Measurements from ENCODE around the gene LYRM2. TPM values are rescaled to one million over a fixed set of nuclear protein-coding genes. Genes with fewer than 3 reads are reported as not detected.

The LYRM2 gene
- total RNA-seq, 1 experiment from 2014 or later, result 26.3 TPM

DNA sequence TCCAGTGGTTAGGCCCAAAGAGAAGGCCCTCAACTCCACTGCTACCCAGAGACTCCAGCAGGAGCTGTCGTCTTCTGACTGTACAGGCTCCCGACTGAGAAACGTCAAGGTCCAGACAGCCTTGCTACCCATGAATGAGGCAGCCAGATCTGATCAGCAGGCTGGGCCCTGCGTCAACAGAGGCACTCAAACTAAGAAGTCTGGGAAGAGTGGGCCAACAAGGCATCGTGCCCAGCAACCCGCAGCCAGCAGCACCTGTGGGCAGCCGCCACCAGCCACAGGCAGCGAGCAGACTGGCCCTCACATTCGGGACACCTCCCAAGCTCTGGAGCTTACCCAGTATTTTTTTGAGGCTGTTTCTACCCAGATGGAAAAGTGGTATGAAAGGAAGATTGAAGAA, 8.1 kb downstream of the LYRM2 start:
- CTCF ChIA-PET, result no interaction called here
- H3K27me3 ChIP-seq (ENCODE audit: insufficient read depth, low read length), result no peaks in the 10 kb centered on the region
- no peak for DNase-seq (ENCODE audit: low read depth, low spot score)
- intact Hi-C loops (cut with micrococcal nuclease), result no loop called here
- no peak overlapping the region for H2AFZ ChIP-seq (ENCODE audit: low read depth, low read length, poor library complexity, severe bottlenecking)
- ATAC-seq, result no peak
- RAD21 ChIA-PET (ENCODE audit: low non-redundant PET in 1 of 2, low total read pairs in 2 of 2, uncharacterized antibody in 2 of 2, unreplicated experiment in 2 of 2), result no interaction called here
- H4K20me1 ChIP-seq (ENCODE audit: insufficient read depth), result no peaks in the 10 kb centered on the region
- H3K36me3 ChIP-seq (ENCODE audit: control insufficient read depth in 1 of 2, insufficient read depth in 2 of 2, low read length in 2 of 2), result no peaks in the 10 kb centered on the region
- POLR2A ChIA-PET, result interaction anchor here (1.4 kb wide), 1 partner anchor 8 kb away, joined by 3 read pairs; the partner anchor contains the start of gene LYRM2
- no TSS peak for BruUV-seq (replicated peaks)
- TF ChIP-seq CTCF (IDR thresholded peaks at IDR 0.05 in 2 of 3, conservative IDR thresholded peaks at IDR 0.05 in 1 of 3; ENCODE audit: borderline replicate concordance in 1 of 3, insufficient read depth in 1 of 3, low read depth in 2 of 3, low read length in 2 of 3), result no peak
- no peak for TF ChIP-seq EZH2phosphoT487 (IDR thresholded peaks at IDR 0.05; ENCODE audit: borderline replicate concordance)
- no peak for TF ChIP-seq EZH2 (IDR thresholded peaks at IDR 0.05)
- TF ChIP-seq ZNF274 (IDR thresholded peaks at IDR 0.05; ENCODE audit: low read depth, low read length), result no peak
- no peak for TF ChIP-seq ZBTB33 (IDR thresholded peaks at IDR 0.05; ENCODE audit: extremely low read depth, insufficient replicate concordance, low read length)
- TF ChIP-seq FOSL1 (IDR thresholded peaks at IDR 0.05; ENCODE audit: low read depth), result no peak
- TF ChIP-seq ATF3 (IDR thresholded peaks at IDR 0.05), result no peak
- no peak for TF ChIP-seq YY1 (IDR thresholded peaks at IDR 0.05; ENCODE audit: extremely low read depth, insufficient replicate concordance, low read depth, low read length)
- TF ChIP-seq EGR1 (IDR thresholded peaks at IDR 0.05; ENCODE audit: low read depth), result no peak
- TF ChIP-seq TCF7L2 (IDR thresholded peaks at IDR 0.05; ENCODE audit: borderline replicate concordance, extremely low read depth, insufficient read depth, insufficient read length), result no peak
- no peak for TF ChIP-seq ELF1 (IDR thresholded peaks at IDR 0.05; ENCODE audit: borderline replicate concordance, low read depth)
- TF ChIP-seq SRF (IDR thresholded peaks at IDR 0.05; ENCODE audit: low read depth), result no peak
- TF ChIP-seq REST (IDR thresholded peaks at IDR 0.05; ENCODE audit: low read depth), result no peak
- TF ChIP-seq MAX (IDR thresholded peaks at IDR 0.05), result no peak
- TF ChIP-seq POLR2A (IDR thresholded peaks at IDR 0.05; ENCODE audit: borderline replicate concordance, extremely low read depth, insufficient read depth, insufficient read length), result no peak
- no peaks in the 10 kb centered on the region for H3K9me2 ChIP-seq (ENCODE audit: insufficient read depth)
- no peak overlapping the region for H3K27ac ChIP-seq (ENCODE audit: low read depth, low read length)
- H3K4me1 ChIP-seq (ENCODE audit: control insufficient read depth in 1 of 2, insufficient read depth in 2 of 2, low read length in 2 of 2), result no peaks in the 10 kb centered on the region
- no peaks in the 10 kb centered on the region for H3K79me2 ChIP-seq (ENCODE audit: insufficient read depth, low read length)
- no peak overlapping the region for H3K9ac ChIP-seq (ENCODE audit: low read length)
- no peaks in the 10 kb centered on the region for H3K9me3 ChIP-seq (ENCODE audit: control insufficient read depth in 1 of 2, insufficient read depth in 1 of 2, low read depth in 1 of 2, low read length in 2 of 2)
- H3K4me2 ChIP-seq (ENCODE audit: low read length), result no peak overlapping the region
- H3K4me3 ChIP-seq (replicated peaks in 1 of 2; ENCODE audit: low read depth in 1 of 2, low read length in 2 of 2), result no peak overlapping the region

Measured in HCT116 (cell line).